ENCODE data around the gene KCNIP4.

DNA sequence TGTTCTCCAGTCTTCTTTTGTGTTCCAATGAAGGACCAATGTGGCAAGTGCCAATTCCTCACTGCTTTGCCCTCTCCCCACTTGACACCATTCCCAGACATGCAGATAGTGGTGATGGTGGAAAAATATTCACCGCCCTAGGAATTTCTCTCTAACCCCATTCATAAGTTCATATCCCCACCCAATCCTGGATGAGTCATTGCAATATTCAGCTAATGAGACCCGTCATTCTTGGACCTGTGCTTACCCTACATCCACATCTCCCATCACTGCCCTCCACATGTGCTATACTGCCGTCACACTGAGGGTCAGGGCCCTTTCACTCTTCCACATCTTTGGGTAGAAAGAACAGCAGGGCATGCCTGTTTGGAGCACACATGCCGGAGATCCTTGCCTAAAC, 199.2 kb downstream of the KCNIP4 start:
- no peak for TF ChIP-seq CTCF (IDR thresholded peaks at IDR 0.05)
- TF ChIP-seq POLR2A (IDR thresholded peaks at IDR 0.05) = no peak
- no peak for TF ChIP-seq EP300 (IDR thresholded peaks at IDR 0.05)

Data from tibial nerve (tissue), 4 donors.